Measurements from ENCODE around the gene MBP.

- TF ChIP-seq CTCF (conservative IDR thresholded peaks at IDR 0.05; ENCODE audit: low read length) = no peak
- no peak for TF ChIP-seq EZH2phosphoT487 (IDR thresholded peaks at IDR 0.05; ENCODE audit: borderline replicate concordance, low read depth, low read length)
Measured at GRCh38 chr18:77098029-77098428, 34.6 kb downstream of the MBP start.

Measured in OCI-LY7 (cell line).